ENCODE data around the gene CRYBA4.

- TF ChIP-seq CTCF (IDR thresholded peaks at IDR 0.05; ENCODE audit: borderline replicate concordance, extremely low read depth, low read length, poor library complexity, severe bottlenecking), result no peak
- TF ChIP-seq EZH2 (IDR thresholded peaks at IDR 0.05; ENCODE audit: borderline replicate concordance, low read depth, low read length, severe bottlenecking), result no peak
Observed at GRCh38 chr22:26634189-26634588, 12.4 kb downstream of the CRYBA4 start.

Data from DND-41 (cell line).